Karpas-422 (cell line): Measurements from ENCODE around the gene NTM. TPM values are rescaled to one million over a fixed set of nuclear protein-coding genes. Genes with fewer than 3 reads are reported as not detected.

Experiments
- DNase-seq: peaks from one replicate; pipeline ENCODE4 v3.0.0-alpha.2; 2015
- H2AFZ ChIP-seq: fragments of 200-600 bp; sonication (generic); 2 replicates; pipeline ENCODE4 v1.6.1; 2014; ENCODE audit warnings: antibody characterized with exemption, low read length, mixed read lengths
- H3K27ac ChIP-seq: fragments of 200-600 bp; sonication (generic); 2 replicates; pipeline ENCODE4 v1.5.1; 2014; ENCODE audit warnings: mild to moderate bottlenecking, low read length, moderate library complexity
- H3K27me3 ChIP-seq: fragments of 200-600 bp; sonication (generic); 2 replicates; pipeline ENCODE4 v1.6.1; 2014; ENCODE audit warnings: low read length, mixed read lengths
- H3K36me3 ChIP-seq: fragments of 200-600 bp; sonication (generic); 2 replicates; pipeline ENCODE4 v1.6.1; 2014; ENCODE audit warnings: low read length, mixed read lengths; ENCODE audit not compliant: insufficient read depth
- H3K4me1 ChIP-seq: fragments of 200-600 bp; sonication (generic); 2 replicates; pipeline ENCODE4 v1.6.1; 2014; ENCODE audit warnings: mild to moderate bottlenecking, low read length, mixed read lengths
- H3K4me2 ChIP-seq: fragments of 200-600 bp; sonication (generic); 2 replicates; pipeline ENCODE4 v1.6.1; 2014; ENCODE audit warnings: low read length, low read depth, mild to moderate bottlenecking; ENCODE audit not compliant: poor library complexity, severe bottlenecking
- H3K4me3 ChIP-seq: fragments of 200-600 bp; sonication (generic); 2 replicates; pipeline ENCODE4 v1.5.1; 2014; ENCODE audit warnings: mild to moderate bottlenecking, antibody characterized with exemption, low read length, mixed read lengths
- H3K79me2 ChIP-seq: fragments of 200-600 bp; sonication (generic); 2 replicates; pipeline ENCODE4 v1.6.1; 2014; ENCODE audit warnings: mild to moderate bottlenecking, low read length, mixed read lengths
- H3K9ac ChIP-seq: fragments of 200-600 bp; sonication (generic); 2 replicates; pipeline ENCODE4 v1.6.0; 2014; ENCODE audit warnings: low read length
- H3K9me2 ChIP-seq: fragments of 200-600 bp; sonication (generic), shearing (Covaris generic); replicated peaks from 2 replicates; pipeline ENCODE4 v1.6.0; 2014; ENCODE audit warnings: mild to moderate bottlenecking, low read length, moderate library complexity; ENCODE audit not compliant: insufficient read depth
- H3K9me3 ChIP-seq: fragments of 300-700, 200-600 bp; sonication (generic); 2 replicates; pipeline ENCODE4 v1.6.1; 2014; ENCODE audit warnings: low read length, mixed read lengths
- H4K20me1 ChIP-seq: fragments of 200-600 bp; sonication (generic); 2 replicates; pipeline ENCODE4 v1.6.1; 2014; ENCODE audit warnings: mild to moderate bottlenecking, antibody characterized with exemption, low read length, low read depth; ENCODE audit not compliant: insufficient read depth
- total RNA-seq: library from RNA; depleted of rRNA; stranded (reverse); fragments of >200 nt; shearing (Covaris generic); gene quantifications from 2 replicates; pipeline ENCODE4 v1.2.3, GENCODE V29; 2014; ENCODE audit warnings: low replicate concordance

NTM gene
- total RNA-seq, 1 experiment from 2014 or later = not detected

DNA sequence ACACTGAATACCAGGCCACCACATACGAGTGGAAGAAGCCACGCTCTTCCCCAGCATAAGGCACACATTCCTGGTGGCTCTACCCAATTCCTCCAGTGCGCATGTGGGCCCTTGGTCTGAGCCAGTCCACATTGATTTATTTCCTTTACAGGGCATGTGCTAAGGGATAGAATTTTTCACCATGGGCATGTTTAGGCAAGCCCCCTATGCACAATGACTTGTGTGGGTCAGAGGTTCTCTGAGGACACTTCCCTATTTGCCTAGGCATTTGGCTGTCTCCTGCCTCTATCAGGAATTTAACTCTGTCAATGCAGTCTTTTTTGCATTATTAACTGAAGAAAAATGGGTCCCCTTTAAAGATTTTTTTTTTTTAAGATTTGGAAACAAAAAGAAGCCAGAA is 718.1 kb downstream of the NTM start:
- H3K4me2 ChIP-seq = no peak overlapping the region
- no peaks in the 10 kb centered on the region for H3K9me3 ChIP-seq
- no peak for DNase-seq
- H3K9me2 ChIP-seq = no peaks in the 10 kb centered on the region
- H2AFZ ChIP-seq = no peak overlapping the region
- no peaks in the 10 kb centered on the region for H3K4me1 ChIP-seq
- H3K4me3 ChIP-seq = no peak overlapping the region
- H3K27me3 ChIP-seq = no peaks in the 10 kb centered on the region
- H3K27ac ChIP-seq = no peak overlapping the region
- no peaks in the 10 kb centered on the region for H3K79me2 ChIP-seq
- no peaks in the 10 kb centered on the region for H3K36me3 ChIP-seq
- no peaks in the 10 kb centered on the region for H4K20me1 ChIP-seq
- no peak overlapping the region for H3K9ac ChIP-seq

DNA sequence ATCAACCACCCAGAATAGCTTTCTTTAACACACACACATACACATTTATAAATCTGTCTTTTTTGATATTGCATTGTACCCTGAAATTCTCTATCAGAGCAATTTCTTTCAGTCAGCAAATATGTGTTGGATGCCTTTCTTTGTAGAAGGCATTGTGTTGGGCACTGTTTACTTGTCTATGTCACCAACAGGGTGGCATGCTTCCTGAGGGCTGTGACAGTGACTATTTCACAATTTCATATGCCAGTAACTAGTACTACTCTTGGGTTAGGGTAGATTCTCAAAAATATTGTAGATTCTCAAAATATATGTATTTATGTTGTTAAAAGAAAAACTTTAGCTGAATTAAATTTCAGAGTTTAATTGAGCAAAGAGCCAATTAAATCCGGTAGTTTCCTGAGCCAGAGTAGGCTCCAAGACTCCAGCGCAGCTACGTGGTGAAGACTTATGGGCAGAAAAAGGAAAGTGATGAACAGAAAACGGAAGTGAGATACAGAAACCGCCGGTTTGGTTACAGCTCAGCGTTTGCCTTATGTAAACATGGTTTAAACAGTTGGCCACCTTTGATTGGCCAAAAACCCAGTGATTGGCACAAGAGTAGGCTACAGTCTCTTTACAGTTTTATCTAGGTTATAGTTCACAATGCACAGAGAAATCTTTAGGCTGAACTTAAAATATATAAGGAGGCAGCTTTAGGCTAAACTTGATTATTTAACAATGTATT is 723.3 kb downstream of the NTM start:
- DNase-seq = peak; percentile 40
- no peaks in the 10 kb centered on the region for H3K79me2 ChIP-seq
- no peaks in the 10 kb centered on the region for H3K9me3 ChIP-seq
- no peak overlapping the region for H3K9ac ChIP-seq
- no peaks in the 10 kb centered on the region for H4K20me1 ChIP-seq
- no peak overlapping the region for H3K4me2 ChIP-seq
- H3K4me1 ChIP-seq = no peaks in the 10 kb centered on the region
- H3K9me2 ChIP-seq = no peaks in the 10 kb centered on the region
- no peak overlapping the region for H3K27ac ChIP-seq
- H2AFZ ChIP-seq = no peak overlapping the region
- no peaks in the 10 kb centered on the region for H3K36me3 ChIP-seq
- no peaks in the 10 kb centered on the region for H3K27me3 ChIP-seq
- no peak overlapping the region for H3K4me3 ChIP-seq

DNA sequence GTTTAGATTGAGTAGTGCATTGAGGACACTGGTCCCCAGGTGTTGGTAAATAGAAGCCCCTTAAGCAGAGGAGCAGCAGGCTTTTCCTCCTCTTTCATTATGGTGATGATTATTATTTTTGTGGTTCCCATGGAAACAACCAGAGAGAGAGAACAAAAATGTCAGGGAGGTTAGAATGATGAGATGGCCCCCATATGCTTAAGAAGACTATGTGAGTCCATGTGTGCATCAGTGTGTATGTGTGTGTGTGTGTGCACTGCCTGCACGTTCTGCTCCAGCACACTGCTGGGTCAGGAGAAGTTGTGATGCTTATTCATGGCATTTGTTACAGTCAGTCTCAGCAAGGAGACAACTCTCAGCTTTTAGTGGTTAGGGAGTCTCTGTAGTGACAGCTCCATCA is 724.2 kb downstream of the NTM start:
- Histone ChIP-seq H3K4me3 (no peak overlapping the region), H3K9me2 (no peaks in the 10 kb centered on the region), H3K9me3 (no peaks in the 10 kb centered on the region), H3K36me3 (no peaks in the 10 kb centered on the region), H3K9ac (no peak overlapping the region), H2AFZ (no peak overlapping the region), H3K4me2 (no peak overlapping the region), H3K27me3 (no peaks in the 10 kb centered on the region), H4K20me1 (no peaks in the 10 kb centered on the region), H3K79me2 (no peaks in the 10 kb centered on the region), H3K4me1 (no peaks in the 10 kb centered on the region), H3K27ac (no peak overlapping the region)
- DNase-seq = no peak

DNA sequence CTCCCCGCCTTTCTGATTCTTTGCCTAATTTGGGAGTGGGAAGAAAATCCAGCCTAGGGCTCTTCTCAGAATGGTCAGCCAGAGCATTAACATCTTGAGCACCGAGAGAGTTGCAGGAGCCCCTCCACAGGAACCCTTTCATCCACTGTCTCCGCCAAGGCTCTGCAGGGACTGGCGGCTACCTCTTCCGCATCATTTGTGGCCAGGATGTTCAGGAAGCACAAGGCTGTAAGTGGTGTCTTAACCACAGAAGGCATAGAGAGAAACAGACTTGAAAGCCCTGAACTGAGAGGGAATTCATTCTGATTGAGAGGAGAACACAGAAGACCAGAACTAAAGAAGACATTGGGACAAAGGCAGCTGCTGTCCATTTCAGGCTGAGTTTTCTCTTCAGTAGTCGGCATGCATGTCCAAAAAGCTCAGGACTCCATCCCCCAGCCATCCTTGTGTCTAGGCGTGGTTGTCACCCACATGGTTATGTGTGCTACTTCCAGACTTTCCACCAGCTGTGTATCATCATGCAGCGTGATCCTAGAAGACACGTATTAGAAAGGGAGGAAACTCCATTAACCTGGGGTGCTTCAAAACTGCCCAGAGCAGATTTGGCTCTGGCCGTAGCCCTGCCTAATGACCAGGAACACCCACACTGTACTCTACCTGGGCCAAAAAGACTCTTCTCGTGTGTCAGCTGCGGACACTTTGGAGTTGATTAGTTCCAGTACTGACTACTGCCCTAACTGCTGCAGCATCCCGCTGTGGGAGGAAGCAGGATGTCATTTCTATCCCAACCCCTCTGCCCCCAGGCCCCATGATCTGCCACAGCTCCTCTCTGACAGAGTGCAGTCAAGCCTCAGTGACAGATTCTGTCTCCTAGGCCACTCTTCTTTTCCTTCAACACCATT is 725.1 kb downstream of the NTM start:
- H3K36me3 ChIP-seq = no peaks in the 10 kb centered on the region
- no peak overlapping the region for H3K27ac ChIP-seq
- no peaks in the 10 kb centered on the region for H4K20me1 ChIP-seq
- H3K9ac ChIP-seq = no peak overlapping the region
- H3K4me1 ChIP-seq = no peaks in the 10 kb centered on the region
- no peak overlapping the region for H2AFZ ChIP-seq
- H3K9me3 ChIP-seq = no peaks in the 10 kb centered on the region
- no peaks in the 10 kb centered on the region for H3K9me2 ChIP-seq
- H3K4me2 ChIP-seq = no peak overlapping the region
- no peak for DNase-seq
- no peaks in the 10 kb centered on the region for H3K79me2 ChIP-seq
- no peaks in the 10 kb centered on the region for H3K27me3 ChIP-seq
- no peak overlapping the region for H3K4me3 ChIP-seq

DNA sequence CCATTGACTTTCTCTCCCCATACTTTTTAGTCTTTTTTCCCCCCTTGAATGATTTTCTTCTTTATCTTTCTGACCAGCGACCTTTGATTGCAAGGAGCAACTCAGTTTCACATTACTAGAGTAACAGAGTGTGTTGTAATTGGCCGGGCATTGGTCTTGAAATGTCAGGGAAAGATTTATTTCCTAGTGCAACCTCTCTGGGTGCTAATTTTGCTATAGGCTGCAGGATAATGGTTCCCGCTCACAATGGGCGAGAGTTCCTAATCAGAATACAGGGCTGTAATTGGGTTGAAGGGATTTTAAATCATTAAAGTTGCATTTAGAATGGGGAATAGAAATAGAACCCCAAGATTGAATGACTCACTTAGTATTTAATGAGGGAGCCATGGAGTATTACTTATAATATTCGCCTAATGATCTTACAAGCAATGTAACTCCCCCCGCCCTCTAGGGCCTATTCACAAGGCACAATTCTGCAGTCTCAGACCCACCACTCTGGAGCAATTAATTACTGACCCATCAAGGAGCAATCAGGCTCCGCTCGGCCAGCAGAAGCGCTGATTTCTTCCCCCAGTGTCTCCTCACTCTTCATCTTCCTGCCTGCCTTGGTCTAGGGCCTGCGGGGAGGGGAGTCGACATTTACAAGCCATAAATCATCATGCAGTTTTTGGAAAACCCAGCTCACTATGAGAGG is 725.9 kb downstream of the NTM start:
- no peak overlapping the region for H3K4me2 ChIP-seq
- H3K36me3 ChIP-seq = no peaks in the 10 kb centered on the region
- no peaks in the 10 kb centered on the region for H4K20me1 ChIP-seq
- no peaks in the 10 kb centered on the region for H3K4me1 ChIP-seq
- DNase-seq = no peak
- no peak overlapping the region for H3K27ac ChIP-seq
- H3K9me2 ChIP-seq = no peaks in the 10 kb centered on the region
- no peaks in the 10 kb centered on the region for H3K9me3 ChIP-seq
- H3K4me3 ChIP-seq = no peak overlapping the region
- no peak overlapping the region for H2AFZ ChIP-seq
- no peaks in the 10 kb centered on the region for H3K27me3 ChIP-seq
- no peaks in the 10 kb centered on the region for H3K79me2 ChIP-seq
- H3K9ac ChIP-seq = no peak overlapping the region

DNA sequence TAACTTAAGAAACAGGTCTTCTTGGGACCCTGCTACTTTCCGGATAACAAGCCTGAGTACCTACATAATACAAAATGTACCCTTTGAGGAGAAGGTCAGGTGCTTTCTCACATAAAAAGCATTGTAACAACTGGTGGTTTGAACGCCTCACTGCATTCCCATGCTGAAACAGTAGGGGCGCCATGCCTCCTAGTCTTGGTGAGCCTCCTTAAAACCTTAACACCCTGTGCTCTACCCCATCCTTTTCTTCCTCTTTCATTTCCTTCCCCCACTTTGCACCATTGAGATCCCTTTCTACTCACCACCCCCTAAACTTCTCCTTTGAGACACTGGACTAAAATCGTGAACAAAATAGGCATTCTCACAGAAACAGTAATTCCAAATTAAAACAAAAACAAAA is 729.3 kb downstream of the NTM start:
- Histone ChIP-seq H3K4me2 (no peak overlapping the region), H3K4me3 (no peak overlapping the region), H4K20me1 (no peaks in the 10 kb centered on the region), H3K9me3 (no peaks in the 10 kb centered on the region), H3K27me3 (no peaks in the 10 kb centered on the region), H3K4me1 (no peaks in the 10 kb centered on the region), H2AFZ (no peak overlapping the region), H3K79me2 (no peaks in the 10 kb centered on the region), H3K9me2 (no peaks in the 10 kb centered on the region), H3K9ac (no peak overlapping the region), H3K27ac (no peak overlapping the region), H3K36me3 (no peaks in the 10 kb centered on the region)
- DNase-seq = peak; percentile 46

DNA sequence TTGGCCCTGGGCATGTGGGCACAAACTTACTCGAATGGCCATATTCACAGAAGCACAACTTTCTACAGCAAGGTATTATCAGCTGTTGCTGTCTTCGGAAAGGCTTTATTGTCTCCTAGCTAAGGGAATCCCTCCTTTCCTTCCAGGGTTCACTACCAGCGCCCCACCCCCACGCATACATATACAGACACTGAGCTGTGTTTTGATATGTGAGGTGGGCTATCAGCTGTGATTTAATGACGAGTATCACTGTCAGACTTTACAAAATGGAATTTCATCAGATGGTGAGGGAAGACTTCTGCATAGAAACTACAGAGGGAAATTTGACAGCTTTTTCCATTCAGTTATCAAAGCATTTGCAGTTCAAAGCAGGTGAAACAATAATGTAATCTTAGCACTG is 730.2 kb downstream of the NTM start:
- Histone ChIP-seq H3K4me2 (no peak overlapping the region), H4K20me1 (no peaks in the 10 kb centered on the region), H3K9me3 (no peaks in the 10 kb centered on the region), H3K9ac (no peak overlapping the region), H3K4me1 (no peaks in the 10 kb centered on the region), H3K27ac (no peak overlapping the region), H3K36me3 (no peaks in the 10 kb centered on the region), H3K27me3 (no peaks in the 10 kb centered on the region), H3K4me3 (no peak overlapping the region), H3K79me2 (no peaks in the 10 kb centered on the region), H3K9me2 (no peaks in the 10 kb centered on the region), H2AFZ (no peak overlapping the region)
- DNase-seq = no peak

DNA sequence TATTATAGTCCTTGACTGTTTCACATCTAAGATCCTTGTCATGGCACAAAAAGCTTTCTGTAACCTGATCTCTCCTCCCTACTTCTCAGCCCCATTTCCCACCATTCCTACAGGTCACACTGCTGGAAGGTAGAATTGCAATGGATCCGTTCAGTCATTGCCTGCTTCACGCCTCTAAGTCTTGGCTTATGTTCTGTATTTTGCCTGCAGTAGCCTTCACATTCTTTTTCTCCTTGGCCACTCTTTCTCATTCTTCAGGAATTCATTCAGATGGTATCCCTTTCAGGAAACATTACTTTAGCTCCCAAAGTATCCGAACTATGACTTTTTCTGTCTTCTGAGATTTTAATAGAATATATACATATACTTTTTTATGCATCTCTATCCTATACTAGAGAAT is 731.5 kb downstream of the NTM start:
- Histone ChIP-seq H3K27me3 (no peaks in the 10 kb centered on the region), H3K9ac (no peak overlapping the region), H4K20me1 (no peaks in the 10 kb centered on the region), H3K27ac (no peak overlapping the region), H3K4me2 (no peak overlapping the region), H3K36me3 (no peaks in the 10 kb centered on the region), H3K4me3 (no peak overlapping the region), H3K9me3 (no peaks in the 10 kb centered on the region), H3K79me2 (no peaks in the 10 kb centered on the region), H3K4me1 (no peaks in the 10 kb centered on the region), H3K9me2 (no peaks in the 10 kb centered on the region), H2AFZ (no peak overlapping the region)
- no peak for DNase-seq
